Neuronal stem cell (in vitro differentiated cells): ENCODE data around the gene CFAP44. TPM values are rescaled to one million over a fixed set of nuclear protein-coding genes. Genes with fewer than 3 reads are reported as not detected.

ENCODE experiments used
- small RNA-seq: library from polyadenylated mRNA; stranded (forward); fragments of <200 nt; extraction: miRNeasy Mini kit (QIAGEN cat#:217004); gene quantifications from one replicate; pipeline ENCODE3, GENCODE V24; 2013; ENCODE audit not compliant: insufficient read depth

The CFAP44 gene

Small RNA genes within 50 kb of the gene (small RNA-seq; reads per million reads assigned to genes)
- not detected for gene MIR8076
